Esophagus squamous epithelium (tissue), 5 donors: ENCODE results near the gene SPATA6. TPM values are rescaled to one million over a fixed set of nuclear protein-coding genes. Genes with fewer than 3 reads are reported as not detected.
"Not testable (repeated sequence)": the region's sequence is repeated elsewhere in the genome, so short reads cannot be mapped to it uniquely, and the experiment has no call there.

Experiments
- DNase-seq: peaks from one replicate; lab custom pipeline; 2025; lab: John Stamatoyannopoulos, UW
- H3K27ac ChIP-seq, 4 donors: fragments of 200-600 bp; sonication (generic); one replicate each; pipeline ENCODE4 v1.5.1; 2016 to 2019; ENCODE audit warnings: mild to moderate bottlenecking in 1 of 4
- H3K27me3 ChIP-seq, 4 donors: fragments of 200-600 bp; sonication (generic); 1 replicate in 3 of 4; 2 replicates in 1 of 4; pipeline versions ENCODE4 v1.5.1 to v1.6.0; 2017 to 2021; ENCODE audit warnings: antibody characterized with exemption in 1 of 4
- H3K36me3 ChIP-seq, 3 donors: fragments of 200-600 bp; sonication (generic); one replicate each; pipeline ENCODE4 v1.5.1; 2016 to 2019
- H3K4me1 ChIP-seq, 3 donors: fragments of 200-600 bp; sonication (generic); one replicate each; pipeline ENCODE4 v1.5.1; 2017 to 2019
- H3K4me3 ChIP-seq, 4 donors: fragments of 200-600 bp; sonication (generic); 1 replicate in 3 of 4; 2 replicates in 1 of 4; pipeline ENCODE4 v1.5.1; 2016 to 2019; ENCODE audit warnings: mild to moderate bottlenecking in 2 of 4, moderate library complexity in 1 of 4
- H3K9me3 ChIP-seq, 3 donors: fragments of 200-600 bp; sonication (generic); one replicate each; pipeline ENCODE4 v1.5.1; 2016 to 2019
- POLR2A ChIP-seq, 4 donors: fragments of 450-650 bp; IDR thresholded peaks; one replicate each; pipeline ENCODE4 v1.6.1; 2017; ENCODE audit warnings: antibody characterized with exemption in 4 of 4, mild to moderate bottlenecking in 4 of 4, moderate library complexity in 3 of 4
- WGBS, 2 donors: methylation state at CpG; one replicate each; pipeline ENCODE4 v1.1.5; 2018; 5-methylcytosine and 5-hydroxymethylcytosine counted together
- intact Hi-C: fragments of 100-400 bp; cut with DNase I; formaldehyde crosslinking; loops from one replicate; pipeline ENCODE4 v1.15.0; 2022
- total RNA-seq, 4 donors: library from RNA; depleted of rRNA; stranded (reverse); fragments of >200 nt; gene quantifications; one replicate each; pipeline ENCODE4 v1.1.0, GENCODE V29; 2016
- TF ChIP-seq, protein P1 (sequence below), 6 experiments: fragments of 450-650 bp in 4 of 6; fragments of 200-600 bp in 2 of 6; sonication (generic) in 2 of 6; IDR thresholded peaks; one replicate each; pipeline ENCODE4 v1.5.1; 2016 to 2019; ENCODE audit warnings: antibody characterized with exemption in 6 of 6, mild to moderate bottlenecking in 4 of 6, moderate library complexity in 4 of 6
- donor health status: DM: yes; HTN: yes; CAD: no.

SPATA6 gene
- total RNA-seq, 4 donors from 2014 or later: 2.9 to 8.8 (median 7.1) TPM

DNA sequence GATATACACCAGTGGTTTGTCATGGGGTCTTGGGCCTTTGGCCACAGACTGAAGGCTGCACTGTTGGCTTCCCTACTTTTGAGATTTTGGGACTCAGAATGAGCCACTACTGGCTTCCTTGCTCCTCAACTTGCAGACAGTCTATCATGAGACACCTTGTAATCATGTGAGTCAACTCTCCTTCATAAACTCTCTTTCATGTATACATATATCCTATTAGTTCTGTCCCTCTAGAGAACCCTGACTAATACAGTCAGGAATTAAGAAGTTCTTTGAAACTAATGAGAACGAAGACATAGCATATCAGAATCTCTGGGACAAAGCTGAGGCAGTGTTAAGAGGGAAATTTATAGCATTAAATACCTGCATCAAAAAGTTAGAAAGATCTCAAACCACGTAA lies 138.7 kb downstream of the SPATA6 start:
- Histone ChIP-seq H3K4me3 (no peak overlapping the region), H3K4me1 (no peaks in the 10 kb centered on the region), H3K27me3 (no peaks in the 10 kb centered on the region), H3K9me3 (peaks cover 0 to 18% (median 14%) of the 10 kb centered on the region in 3 donors), H3K27ac (no peak overlapping the region), H3K36me3 (peaks cover 0 to 36% (median 0%) of the 10 kb centered on the region in 3 donors)
- no peak for DNase-seq
- intact Hi-C loops: no loop called here
- TF ChIP-seq, protein P1, sequence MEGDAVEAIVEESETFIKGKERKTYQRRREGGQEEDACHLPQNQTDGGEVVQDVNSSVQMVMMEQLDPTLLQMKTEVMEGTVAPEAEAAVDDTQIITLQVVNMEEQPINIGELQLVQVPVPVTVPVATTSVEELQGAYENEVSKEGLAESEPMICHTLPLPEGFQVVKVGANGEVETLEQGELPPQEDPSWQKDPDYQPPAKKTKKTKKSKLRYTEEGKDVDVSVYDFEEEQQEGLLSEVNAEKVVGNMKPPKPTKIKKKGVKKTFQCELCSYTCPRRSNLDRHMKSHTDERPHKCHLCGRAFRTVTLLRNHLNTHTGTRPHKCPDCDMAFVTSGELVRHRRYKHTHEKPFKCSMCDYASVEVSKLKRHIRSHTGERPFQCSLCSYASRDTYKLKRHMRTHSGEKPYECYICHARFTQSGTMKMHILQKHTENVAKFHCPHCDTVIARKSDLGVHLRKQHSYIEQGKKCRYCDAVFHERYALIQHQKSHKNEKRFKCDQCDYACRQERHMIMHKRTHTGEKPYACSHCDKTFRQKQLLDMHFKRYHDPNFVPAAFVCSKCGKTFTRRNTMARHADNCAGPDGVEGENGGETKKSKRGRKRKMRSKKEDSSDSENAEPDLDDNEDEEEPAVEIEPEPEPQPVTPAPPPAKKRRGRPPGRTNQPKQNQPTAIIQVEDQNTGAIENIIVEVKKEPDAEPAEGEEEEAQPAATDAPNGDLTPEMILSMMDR (IDR thresholded peaks at IDR 0.05): no peak
- no peak for TF ChIP-seq POLR2A (IDR thresholded peaks at IDR 0.05)
- 33 to 39% methylated on average over 2 of the region's 2 CpGs for WGBS, 2 donors

DNA sequence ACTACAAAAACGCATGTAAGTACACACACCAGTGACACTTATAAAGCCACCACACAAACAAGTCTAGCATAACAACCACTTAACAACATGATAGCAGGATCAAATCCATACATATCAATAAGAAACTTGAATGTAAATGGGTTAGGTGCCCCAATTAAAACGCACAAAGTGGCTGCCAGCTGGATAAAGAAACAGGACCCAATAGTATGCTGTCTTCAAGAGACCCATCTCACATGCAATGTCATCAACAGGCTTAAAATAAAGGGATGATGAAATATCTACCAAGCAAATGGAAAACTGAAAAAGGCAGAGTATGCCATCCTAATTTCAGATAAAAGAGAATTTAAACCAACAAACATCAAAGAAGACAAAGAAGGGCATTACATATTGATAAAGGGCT lies 139.9 kb downstream of the SPATA6 start:
- Histone ChIP-seq H3K27me3 (no peaks in the 10 kb centered on the region), H3K4me1 (no peaks in the 10 kb centered on the region), H3K4me3 (no peak overlapping the region), H3K36me3 (peaks cover 0 to 36% (median 0%) of the 10 kb centered on the region in 3 donors), H3K9me3 (peaks cover 0 to 18% (median 14%) of the 10 kb centered on the region in 3 donors), H3K27ac (no peak overlapping the region)
- no peak for DNase-seq
- 90 to 91% methylated on average over 2 of the region's 2 CpGs for WGBS, 2 donors
- intact Hi-C loops: no loop called here
- TF ChIP-seq, protein P1 (IDR thresholded peaks at IDR 0.05): no peak
- no peak for TF ChIP-seq POLR2A (IDR thresholded peaks at IDR 0.05)

DNA sequence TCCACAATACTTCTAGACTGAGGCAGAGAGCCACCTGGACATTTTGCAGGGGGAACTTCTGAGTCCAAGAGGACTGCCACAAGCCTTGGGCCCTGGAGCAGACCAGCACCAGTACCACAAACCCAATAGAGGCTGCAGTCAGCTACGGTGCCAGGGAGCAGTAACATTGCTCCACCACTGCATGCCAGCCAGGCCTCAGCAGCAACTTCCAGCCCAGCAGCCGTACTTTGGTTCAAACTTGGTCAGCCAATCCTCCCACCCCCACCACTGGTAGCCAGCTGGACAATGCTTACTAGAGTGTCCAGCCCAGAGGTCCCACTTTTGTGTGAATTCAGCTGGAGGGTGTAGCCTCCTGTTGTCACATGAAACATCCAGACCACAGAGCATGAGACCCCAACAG lies 142.1 kb downstream of the SPATA6 start:
- no peaks in the 10 kb centered on the region for H3K4me1 ChIP-seq
- peaks cover 0 to 42% (median 0%) of the 10 kb centered on the region in 3 donors for H3K36me3 ChIP-seq
- no peak for TF ChIP-seq POLR2A (IDR thresholded peaks at IDR 0.05)
- TF ChIP-seq, protein P1 (IDR thresholded peaks at IDR 0.05): no peak
- no peaks in the 10 kb centered on the region for H3K27me3 ChIP-seq
- no peak overlapping the region for H3K27ac ChIP-seq
- H3K9me3 ChIP-seq: peaks cover 0 to 34% (median 14%) of the 10 kb centered on the region in 3 donors
- H3K4me3 ChIP-seq: no peak overlapping the region
- WGBS, 2 donors: 90% methylated on average over 2 of the region's 2 CpGs; no CpG with 5 or more reads in 1 of the 2 donors
- intact Hi-C loops: no loop called here
- DNase-seq: no peak

DNA sequence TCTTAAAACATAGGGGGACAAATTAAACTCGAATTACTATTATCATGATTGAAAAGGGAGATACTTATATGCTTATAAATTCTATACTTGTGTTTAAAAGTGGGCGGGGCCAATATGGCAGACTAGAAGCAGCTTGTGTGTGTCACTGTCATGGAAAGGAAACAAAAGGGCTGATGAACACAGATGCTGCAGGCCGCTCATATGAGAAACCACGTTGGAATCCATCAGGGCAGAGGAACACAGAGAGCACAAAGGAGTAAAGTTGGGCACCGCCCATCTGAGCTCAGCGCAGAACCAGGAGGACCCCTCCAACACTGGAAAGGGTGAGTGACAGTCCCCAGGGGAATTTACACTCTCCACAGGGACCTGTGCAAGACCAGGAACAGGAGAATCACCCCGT lies 142.5 kb downstream of the SPATA6 start:
- intact Hi-C loops: no loop called here
- H3K36me3 ChIP-seq: peaks cover 0 to 46% (median 0%) of the 10 kb centered on the region in 3 donors
- no peak for DNase-seq
- H3K27me3 ChIP-seq: no peaks in the 10 kb centered on the region
- H3K4me1 ChIP-seq: no peaks in the 10 kb centered on the region
- WGBS, 2 donors: 71 to 74% methylated on average over 6 to 7 of the region's 7 CpGs
- peaks cover 0 to 39% (median 14%) of the 10 kb centered on the region in 3 donors for H3K9me3 ChIP-seq
- no peak overlapping the region for H3K4me3 ChIP-seq
- TF ChIP-seq, protein P1 (IDR thresholded peaks at IDR 0.05): no peak
- no peak for TF ChIP-seq POLR2A (IDR thresholded peaks at IDR 0.05)
- H3K27ac ChIP-seq: no peak overlapping the region

DNA sequence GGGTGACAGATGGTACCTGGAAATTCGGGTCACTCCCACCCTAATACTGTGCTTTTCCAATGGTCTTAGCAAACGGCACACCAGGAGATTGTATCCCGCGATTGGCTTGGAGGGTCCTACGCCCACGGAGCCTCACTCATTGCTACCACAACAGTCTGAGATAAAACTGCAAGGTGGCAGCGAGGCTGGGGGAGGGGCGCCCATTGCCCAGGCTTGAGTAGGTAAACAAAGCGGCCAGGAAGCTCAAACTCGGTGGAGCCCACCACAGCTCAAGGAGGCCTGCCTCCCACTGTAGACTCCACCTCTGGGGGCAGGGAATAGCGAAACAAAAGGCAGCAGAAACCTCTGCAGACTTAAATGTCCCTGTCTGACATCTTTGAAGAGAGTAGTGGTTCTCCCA lies 160.2 kb downstream of the SPATA6 start:
- intact Hi-C loops: not testable (repeated sequence)

More for the DNA sequence above, 160.2 kb downstream of the SPATA6 start:
- not testable (repeated sequence) for H3K27me3 ChIP-seq, H3K4me1 ChIP-seq, H3K4me3 ChIP-seq, H3K27ac ChIP-seq, DNase-seq
- peaks cover 0 to 14% (median 0%) of the 10 kb centered on the region in 3 donors for H3K36me3 ChIP-seq
- H3K9me3 ChIP-seq: peaks cover 0 to 16% (median 0%) of the 10 kb centered on the region in 3 donors
- WGBS, 2 donors: 88 to 93% methylated on average over 7 to 8 of the region's 11 CpGs
